Peyer's patch (tissue), 4 donors: Measurements from ENCODE around the gene PNCK.

ENCODE experiments used
- POLR2A ChIP-seq, 2 donors: fragments of 450-650 bp; IDR thresholded peaks; one replicate each; pipeline ENCODE4 v1.5.1; 2017; ENCODE audit warnings: antibody characterized with exemption in 2 of 2, mild to moderate bottlenecking in 2 of 2, moderate library complexity in 2 of 2
- TF ChIP-seq, protein P1 (sequence below), 6 experiments: fragments of 450-650 bp in 4 of 6; fragments of 200-600 bp in 2 of 6; sonication (generic) in 1 of 6; IDR thresholded peaks; one replicate each; pipeline ENCODE4 v1.5.1; 2017 to 2019; ENCODE audit warnings: antibody characterized with exemption in 6 of 6, mild to moderate bottlenecking in 3 of 6, moderate library complexity in 1 of 6

DNA sequence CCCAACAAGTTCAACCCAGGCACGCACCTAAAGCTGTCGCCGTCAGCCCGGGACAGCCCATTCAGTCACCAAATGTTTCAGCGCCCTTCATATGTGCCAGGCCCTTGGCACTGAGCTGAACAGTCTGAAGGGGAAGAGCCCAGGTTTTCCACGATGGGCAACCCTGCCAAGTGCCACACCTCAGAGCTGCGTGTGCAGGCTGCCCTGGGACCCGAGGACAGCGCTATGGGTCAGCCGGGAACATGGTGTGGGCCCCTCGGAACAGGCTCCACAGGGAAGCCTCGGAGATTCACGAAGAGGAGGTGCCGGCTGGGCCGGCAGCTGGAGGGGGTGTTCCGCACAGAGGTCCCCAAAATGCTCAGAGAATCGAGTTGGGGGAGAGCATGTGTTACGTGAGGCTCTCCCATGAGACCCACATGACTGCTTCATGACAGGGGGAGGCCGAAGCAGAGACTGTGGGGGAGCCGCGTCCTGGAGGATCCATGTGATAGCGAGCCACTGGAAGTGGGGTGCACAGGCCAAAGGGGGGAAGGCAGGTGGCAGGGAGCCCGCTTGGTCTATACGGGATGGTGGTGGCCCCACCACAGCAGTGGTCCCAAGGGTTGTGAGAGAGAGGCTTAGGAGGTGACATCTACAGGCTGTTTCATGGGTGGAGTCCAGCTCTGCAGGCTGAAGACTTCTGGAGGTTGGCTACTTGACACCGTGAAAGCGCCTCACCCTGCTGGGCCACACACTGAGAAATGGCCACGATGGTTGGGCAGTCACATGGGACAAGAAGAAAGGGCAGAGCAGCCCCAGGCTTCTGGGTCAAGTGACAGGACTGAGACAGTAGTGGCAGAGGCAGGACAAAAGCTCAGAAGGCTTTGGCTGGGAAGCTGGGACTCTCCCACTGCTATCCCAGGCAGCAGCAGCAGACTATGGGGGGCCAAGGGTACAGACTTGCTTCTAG is 36.4 kb upstream of the PNCK start:
- no peak for TF ChIP-seq POLR2A (IDR thresholded peaks at IDR 0.05)
- TF ChIP-seq, protein P1, sequence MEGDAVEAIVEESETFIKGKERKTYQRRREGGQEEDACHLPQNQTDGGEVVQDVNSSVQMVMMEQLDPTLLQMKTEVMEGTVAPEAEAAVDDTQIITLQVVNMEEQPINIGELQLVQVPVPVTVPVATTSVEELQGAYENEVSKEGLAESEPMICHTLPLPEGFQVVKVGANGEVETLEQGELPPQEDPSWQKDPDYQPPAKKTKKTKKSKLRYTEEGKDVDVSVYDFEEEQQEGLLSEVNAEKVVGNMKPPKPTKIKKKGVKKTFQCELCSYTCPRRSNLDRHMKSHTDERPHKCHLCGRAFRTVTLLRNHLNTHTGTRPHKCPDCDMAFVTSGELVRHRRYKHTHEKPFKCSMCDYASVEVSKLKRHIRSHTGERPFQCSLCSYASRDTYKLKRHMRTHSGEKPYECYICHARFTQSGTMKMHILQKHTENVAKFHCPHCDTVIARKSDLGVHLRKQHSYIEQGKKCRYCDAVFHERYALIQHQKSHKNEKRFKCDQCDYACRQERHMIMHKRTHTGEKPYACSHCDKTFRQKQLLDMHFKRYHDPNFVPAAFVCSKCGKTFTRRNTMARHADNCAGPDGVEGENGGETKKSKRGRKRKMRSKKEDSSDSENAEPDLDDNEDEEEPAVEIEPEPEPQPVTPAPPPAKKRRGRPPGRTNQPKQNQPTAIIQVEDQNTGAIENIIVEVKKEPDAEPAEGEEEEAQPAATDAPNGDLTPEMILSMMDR (IDR thresholded peaks at IDR 0.05): no peak
